SK-N-SH treated with all-trans-retinoic acid at 6 μM for 48 hours (cell line): ENCODE data around the gene UBE2E1.

Experiments used
- CREB5 ChIP-seq: fragments of 250-450 bp; sonication (Bioruptor Pico); IDR thresholded peaks from 2 replicates; pipeline ENCODE4 v1.5.1; 2020; ENCODE audit warnings: low read depth, mild to moderate bottlenecking, moderate library complexity
- CSDC2 ChIP-seq: fragments of 250-450 bp; sonication (Bioruptor Pico); IDR thresholded peaks from 2 replicates; pipeline ENCODE4 v1.5.0; 2020; ENCODE audit warnings: mild to moderate bottlenecking, moderate library complexity
- ESRRG ChIP-seq: fragments of 250-450 bp; sonication (Bioruptor Pico); IDR thresholded peaks from 2 replicates; pipeline ENCODE4 v1.6.1; 2021; ENCODE audit warnings: mild to moderate bottlenecking
- OSR1 ChIP-seq: fragments of 250-450 bp; sonication (Bioruptor Pico); IDR thresholded peaks from 2 replicates; pipeline ENCODE4 v1.8.0; 2022; ENCODE audit warnings: moderate library complexity, mild to moderate bottlenecking, inconsistent platforms
- RARB ChIP-seq: fragments of 250-450 bp; sonication (Bioruptor Pico); IDR thresholded peaks from 2 replicates; pipeline ENCODE4 v1.8.0; 2021; ENCODE audit warnings: mild to moderate bottlenecking, moderate library complexity
- TSHZ2 ChIP-seq: fragments of 250-450 bp; sonication (Bioruptor Pico); IDR thresholded peaks from 2 replicates; pipeline ENCODE4 v1.5.0; 2020; ENCODE audit warnings: mild to moderate bottlenecking, moderate library complexity
- ZNF8 ChIP-seq: fragments of 450-650 bp; formaldehyde crosslinking; IDR thresholded peaks from 2 replicates; pipeline ENCODE4 v1.5.0; 2020; ENCODE audit warnings: mild to moderate bottlenecking, moderate library complexity

- no peak for TF ChIP-seq RARB (CRISPR knock-in tag)
- no peak for TF ChIP-seq CSDC2 (CRISPR knock-in tag)
- TF ChIP-seq CREB5 = no peak
- TF ChIP-seq OSR1 = no peak
- TF ChIP-seq ESRRG = no peak
- no peak for TF ChIP-seq TSHZ2 (CRISPR knock-in tag)
- TF ChIP-seq ZNF8 (CRISPR knock-in tag) = no peak
Measured at GRCh38 chr3:23938688-23939087, 132.9 kb downstream of the UBE2E1 start.
